ENCODE data around the gene MYO5B. TPM values are rescaled to one million over a fixed set of nuclear protein-coding genes. Genes with fewer than 3 reads are reported as not detected.

MYO5B gene
- total and polyA plus RNA-seq, 2 of the 4 experiments (the other 2 are of a cell fraction): 0.24 to 0.54 TPM

DNA sequence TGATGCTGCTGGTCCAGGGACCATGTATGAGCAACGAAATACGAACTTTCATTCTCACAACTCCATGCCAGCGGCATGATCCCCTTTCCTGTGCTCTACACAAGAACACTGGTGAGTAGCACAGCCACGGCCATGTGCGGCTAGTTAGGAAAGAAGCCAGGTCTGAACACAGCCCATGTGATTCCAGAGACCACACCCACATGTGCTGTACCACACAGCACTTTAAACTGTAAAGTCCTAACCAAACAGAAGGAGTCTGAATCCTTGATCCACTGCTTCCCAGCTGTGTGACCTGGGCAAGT lies 348.6 kb downstream of the MYO5B start:
- H3K4me2 ChIP-seq (ENCODE audit: low read depth, low read length): no peak overlapping the region
- whole genome bisulfite sequencing, 2 experiments (ENCODE audit: extremely low coverage in 2 of 2, insufficient read length in 1 of 2): 100% methylated on average over 1 of the region's 5 CpGs; no CpG with 5 or more reads in 1 of the 2 experiments
- in situ Hi-C loops (cut with MboI; ENCODE audit: low sequenced_read_pairs) (loop anchor here (10.0 kb wide), 1 partner anchor 352 kb away; the partner anchor contains the start of gene RPL17), intact Hi-C loops (cut with micrococcal nuclease) (no loop called here), dilution Hi-C loops (cut with HindIII; ENCODE audit: low sequenced_read_pairs, unreplicated experiment) (no loop called here)
- peaks cover 11% of the 10 kb centered on the region; the same call in 1 of the 2 replicates for H3K9me1 ChIP-seq (ENCODE audit: insufficient read depth, low read length)
- no peak overlapping the region for H2BK5ac ChIP-seq (ENCODE audit: low read depth, low read length, poor library complexity, severe bottlenecking)
- CTCF ChIA-PET: interaction anchor here (0.6 kb wide), 1 partner anchor 198 kb away, joined by 3 read pairs; no protein-coding TSS in a partner anchor
- no peak for ATAC-seq (ENCODE audit: low read depth)
- no peak overlapping the region for H3K4ac ChIP-seq (ENCODE audit: low read depth, low read length)
- no peak overlapping the region for H3K14ac ChIP-seq (replicated peaks; ENCODE audit: low read depth, low read length)
- H4K5ac ChIP-seq (ENCODE audit: low read depth, low read length): no peak overlapping the region
- H4K8ac ChIP-seq (ENCODE audit: low read depth in 2 of 2, low read length in 2 of 2): no peak overlapping the region
- no peak overlapping the region for H2AK9ac ChIP-seq (replicated peaks; ENCODE audit: low read depth, low read length, poor library complexity)
- H3K9me3 ChIP-seq (ENCODE audit: control insufficient read depth, insufficient read depth, low read length): no peaks in the 10 kb centered on the region
- no peaks in the 10 kb centered on the region for H4K20me1 ChIP-seq (ENCODE audit: insufficient read depth, low read length)
- no peak overlapping the region for H3K56ac ChIP-seq (ENCODE audit: extremely low read depth, insufficient read depth, low read length)
- H2BK20ac ChIP-seq (ENCODE audit: low read depth, low read length): no peak overlapping the region
- no peaks in the 10 kb centered on the region for H3K79me1 ChIP-seq (ENCODE audit: low read depth in 1 of 2, low read length in 2 of 2)
- no peak for TF ChIP-seq BHLHE40 (IDR thresholded peaks at IDR 0.05; ENCODE audit: low read depth, low read length)
- TF ChIP-seq, protein P1, sequence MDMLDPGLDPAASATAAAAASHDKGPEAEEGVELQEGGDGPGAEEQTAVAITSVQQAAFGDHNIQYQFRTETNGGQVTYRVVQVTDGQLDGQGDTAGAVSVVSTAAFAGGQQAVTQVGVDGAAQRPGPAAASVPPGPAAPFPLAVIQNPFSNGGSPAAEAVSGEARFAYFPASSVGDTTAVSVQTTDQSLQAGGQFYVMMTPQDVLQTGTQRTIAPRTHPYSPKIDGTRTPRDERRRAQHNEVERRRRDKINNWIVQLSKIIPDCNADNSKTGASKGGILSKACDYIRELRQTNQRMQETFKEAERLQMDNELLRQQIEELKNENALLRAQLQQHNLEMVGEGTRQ (IDR thresholded peaks at IDR 0.05; ENCODE audit: low read depth, low read length): peak; percentile 27; the same call in 1 of the 2 replicates
- peak; percentile 35 for DNase-seq
- H3K36me3 ChIP-seq (ENCODE audit: control insufficient read depth, insufficient read depth, low read length): no peaks in the 10 kb centered on the region
- no peaks in the 10 kb centered on the region; the same call in 1 of the 2 replicates for H3K27me3 ChIP-seq (ENCODE audit: control insufficient read depth, insufficient read depth, low read length)
- no peak overlapping the region for H2BK120ac ChIP-seq (ENCODE audit: low read depth, low read length)
- no peak overlapping the region for H2AFZ ChIP-seq (replicated peaks; ENCODE audit: low read length, poor library complexity)
- no peak overlapping the region for H3K9ac ChIP-seq (ENCODE audit: low read depth, low read length)
- peaks cover 7% of the 10 kb centered on the region for H3K4me1 ChIP-seq (ENCODE audit: control insufficient read depth, insufficient read depth, low read length)
- H3K4me3 ChIP-seq (ENCODE audit: insufficient read depth, low read depth, low read length): no peak overlapping the region
- 0 out of 3 replicates have a peak overlapping the region, but pooled peaks have one; percentile 21 for H2BK15ac ChIP-seq (ENCODE audit: low read depth, low read length)
- no peak overlapping the region for H3K23ac ChIP-seq (ENCODE audit: low read depth, low read length)
- POLR2A ChIA-PET (ENCODE audit: unreplicated experiment): no interaction called here
- no peak overlapping the region; the same call in 1 of the 2 replicates for H4K91ac ChIP-seq (ENCODE audit: insufficient read depth, low read depth, low read length)
- BruUV-seq (replicated peaks): no TSS peak
- no peak overlapping the region for H3K27ac ChIP-seq (ENCODE audit: insufficient read depth, low read length)
- H3K18ac ChIP-seq (ENCODE audit: low read depth, low read length): no peak overlapping the region
- H2AK5ac ChIP-seq (ENCODE audit: low read depth, low read length): no peak overlapping the region

Data from IMR-90 (cell line).